Measurements from ENCODE around the gene TTLL5. TPM values are rescaled to one million over a fixed set of nuclear protein-coding genes. Genes with fewer than 3 reads are reported as not detected.

Gene TTLL5
- total RNA-seq, 4 donors from 2014 or later = 14.2 to 27.1 (median 21.2) TPM

DNA sequence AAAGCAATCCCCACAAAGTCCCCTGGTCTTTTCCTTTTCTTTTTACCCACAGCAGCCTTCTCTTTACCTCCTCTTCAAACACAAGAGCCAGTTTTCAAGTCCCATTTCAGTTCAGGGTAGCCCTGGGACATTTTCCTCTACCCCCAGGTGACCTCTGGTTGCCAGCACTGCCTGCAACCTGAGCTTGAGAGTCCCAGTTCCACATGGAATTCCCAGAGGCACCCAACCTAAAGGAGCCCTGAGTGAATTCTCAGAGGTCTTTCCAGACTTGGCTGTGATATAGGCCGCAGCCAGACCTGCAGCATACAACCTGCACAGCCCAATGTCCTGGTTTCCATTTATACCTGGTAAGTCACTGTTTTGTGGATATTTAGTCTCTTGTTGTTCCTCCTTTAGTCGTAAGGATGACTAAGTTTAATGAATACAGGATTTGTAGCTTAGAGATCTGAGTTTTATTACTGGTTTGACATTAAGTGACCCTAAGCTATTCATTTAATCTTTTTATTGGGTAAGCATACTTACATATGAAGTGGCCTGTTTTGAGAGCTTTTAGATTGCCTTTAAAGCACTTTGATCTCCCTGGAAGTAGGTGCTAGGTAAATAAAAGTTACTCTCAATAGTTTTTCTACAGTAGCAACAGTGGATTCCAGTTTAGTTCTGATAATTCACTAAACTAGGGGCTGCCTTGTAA is 160.9 kb downstream of the TTLL5 start:
- Histone ChIP-seq H3K36me3 (peaks cover 0 to 25% (median 0%) of the 10 kb centered on the region in 3 donors), H3K4me1 (peaks cover 0 to 52% (median 9%) of the 10 kb centered on the region in 3 donors), H3K27me3 (no peaks in the 10 kb centered on the region), H3K4me3 (no peak overlapping the region), H3K9me3 (no peaks in the 10 kb centered on the region), H3K27ac (peak overlapping the region in 1 of 4 donors; percentile 55)
- no peak for DNase-seq
- intact Hi-C loops (cut with DNase I) = no loop called here
- TF ChIP-seq CTCF (IDR thresholded peaks at IDR 0.05) (no peak), POLR2A (IDR thresholded peaks at IDR 0.05) (no peak)
- WGBS, 2 donors = 65 to 68% methylated on average over 2 of the region's 2 CpGs

- no peaks in the 10 kb centered on the region for H3K27me3 ChIP-seq
- peak overlapping the region in 3 of 4 donors; percentile 45 to 68 (median 55) for H3K27ac ChIP-seq
- intact Hi-C loops (cut with DNase I) = no loop called here
- 63 to 68% methylated on average over 3 to 6 of the region's 7 CpGs for WGBS, 2 donors
- H3K9me3 ChIP-seq = no peaks in the 10 kb centered on the region
- H3K4me3 ChIP-seq = no peak overlapping the region
- H3K4me1 ChIP-seq = peaks cover 0 to 52% (median 9%) of the 10 kb centered on the region in 3 donors
- TF ChIP-seq CTCF (IDR thresholded peaks at IDR 0.05) = no peak
- no peak for TF ChIP-seq POLR2A (IDR thresholded peaks at IDR 0.05)
- peaks cover 0 to 25% (median 0%) of the 10 kb centered on the region in 3 donors for H3K36me3 ChIP-seq
- DNase-seq = no peak
These were observed 161.6 kb downstream of the TTLL5 start for GRCh38 chr14:75822522-75823141.

GRCh38 chr14:75823334-75823733 is 162.3 kb downstream of the TTLL5 start:
- intact Hi-C loops (cut with DNase I) = no loop called here
- no peaks in the 10 kb centered on the region for H3K9me3 ChIP-seq
- WGBS, 2 donors = 56 to 77% methylated on average over 4 of the region's 4 CpGs
- peak overlapping the region in 3 of 4 donors; percentile 45 to 68 (median 55) for H3K27ac ChIP-seq
- TF ChIP-seq POLR2A (IDR thresholded peaks at IDR 0.05) (no peak), CTCF (IDR thresholded peaks at IDR 0.05) (no peak)
- DNase-seq = no peak
- peaks cover 0 to 25% (median 0%) of the 10 kb centered on the region in 3 donors for H3K36me3 ChIP-seq
- peaks cover 0 to 52% (median 9%) of the 10 kb centered on the region in 3 donors for H3K4me1 ChIP-seq
- H3K27me3 ChIP-seq = no peaks in the 10 kb centered on the region
- no peak overlapping the region for H3K4me3 ChIP-seq

- DNase-seq = no peak
- Histone ChIP-seq H3K4me3 (no peak overlapping the region), H3K27me3 (no peaks in the 10 kb centered on the region), H3K36me3 (peaks cover 0 to 25% (median 0%) of the 10 kb centered on the region in 3 donors), H3K4me1 (peaks cover 0 to 52% (median 9%) of the 10 kb centered on the region in 3 donors), H3K9me3 (no peaks in the 10 kb centered on the region), H3K27ac (peak overlapping the region in 3 of 4 donors; percentile 45 to 68 (median 55))
- TF ChIP-seq CTCF (IDR thresholded peaks at IDR 0.05) (no peak), POLR2A (IDR thresholded peaks at IDR 0.05) (no peak)
- intact Hi-C loops (cut with DNase I) = no loop called here
- WGBS, 2 donors = 62 to 80% methylated on average over 3 of the region's 3 CpGs
These were observed 163.3 kb downstream of the TTLL5 start for GRCh38 chr14:75824318-75824717.

DNA sequence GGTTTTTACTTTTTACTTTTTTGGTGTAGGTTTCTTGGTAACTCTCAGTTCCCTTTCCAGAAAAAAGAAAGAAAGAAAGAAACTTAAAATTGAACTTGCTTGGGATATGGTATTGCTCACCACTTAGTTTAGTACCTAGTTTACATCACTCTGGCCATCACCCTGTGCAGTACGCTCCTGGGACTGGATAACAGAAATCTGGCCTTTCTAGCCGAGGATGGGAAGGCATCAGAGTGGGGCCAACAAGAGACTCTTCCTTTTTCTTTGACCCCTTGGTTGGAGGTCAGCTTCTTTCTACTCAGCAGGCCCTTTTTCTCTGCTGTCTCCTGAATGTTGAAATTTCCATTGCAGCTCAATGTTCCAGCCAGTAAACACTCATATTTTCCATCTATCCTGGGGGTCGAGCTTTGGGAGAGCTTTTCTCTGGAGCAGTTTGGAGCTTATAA is 164.1 kb downstream of the TTLL5 start:
- Histone ChIP-seq H3K9me3 (no peaks in the 10 kb centered on the region), H3K27me3 (no peaks in the 10 kb centered on the region), H3K36me3 (peaks cover 0 to 17% (median 0%) of the 10 kb centered on the region in 3 donors), H3K27ac (peak overlapping the region; percentile 31 to 68 (median 68)), H3K4me1 (peaks cover 0 to 52% (median 9%) of the 10 kb centered on the region in 3 donors), H3K4me3 (no peak overlapping the region)
- TF ChIP-seq POLR2A (IDR thresholded peaks at IDR 0.05) (no peak), CTCF (IDR thresholded peaks at IDR 0.05) (no peak)
- intact Hi-C loops (cut with DNase I) = no loop called here
- WGBS, 2 donors = 36 to 49% methylated on average over 3 of the region's 3 CpGs
- DNase-seq = no peak
